ENCODE data around the gene AFP. TPM values are rescaled to one million over a fixed set of nuclear protein-coding genes. Genes with fewer than 3 reads are reported as not detected.

AFP gene
- total RNA-seq, 1 donor from 2014 or later, result not detected

GRCh38 chr4:73452953-73453700 lies 17.1 kb downstream of the AFP start:
- no peak for DNase-seq (ENCODE audit: low spot score)
- intact Hi-C loops (cut with DNase I), result no loop called here

GRCh38 chr4:73453701-73454005 lies 17.6 kb downstream of the AFP start:
- DNase-seq (ENCODE audit: low spot score), result no peak
- intact Hi-C loops (cut with DNase I), result no loop called here

- no peak for DNase-seq (ENCODE audit: low spot score)
- intact Hi-C loops (cut with DNase I), result no loop called here
Observed at GRCh38 chr4:73454920-73455319, 18.9 kb downstream of the AFP start.

GRCh38 chr4:73456177-73457022 lies 20.4 kb downstream of the AFP start:
- DNase-seq (ENCODE audit: low spot score), result no peak
- intact Hi-C loops (cut with DNase I), result no loop called here

GRCh38 chr4:73458184-73459047 lies 22.4 kb downstream of the AFP start:
- intact Hi-C loops (cut with DNase I), result no loop called here
- DNase-seq (ENCODE audit: low spot score), result no peak

- no peak for DNase-seq (ENCODE audit: low spot score)
- intact Hi-C loops (cut with DNase I), result no loop called here
Observed at GRCh38 chr4:73459048-73459421, 23.0 kb downstream of the AFP start.

- intact Hi-C loops (cut with DNase I), result no loop called here
- no peak for DNase-seq (ENCODE audit: low spot score)
Observed at GRCh38 chr4:73460913-73461522, 25.0 kb downstream of the AFP start.

GRCh38 chr4:73468170-73468569 lies 32.1 kb downstream of the AFP start:
- no peak for DNase-seq (ENCODE audit: low spot score)
- intact Hi-C loops (cut with DNase I), result no loop called here

GRCh38 chr4:73470728-73471127 lies 34.7 kb downstream of the AFP start:
- DNase-seq (ENCODE audit: low spot score), result no peak
- intact Hi-C loops (cut with DNase I), result no loop called here

- intact Hi-C loops (cut with DNase I), result no loop called here
- DNase-seq (ENCODE audit: low spot score), result no peak
Observed at GRCh38 chr4:73477176-73477575, 41.2 kb downstream of the AFP start.

- intact Hi-C loops (cut with DNase I), result no loop called here
- DNase-seq (ENCODE audit: low spot score), result no peak
Observed at GRCh38 chr4:73479323-73479722, 43.3 kb downstream of the AFP start.

- no peak for DNase-seq (ENCODE audit: low spot score)
- intact Hi-C loops (cut with DNase I), result no loop called here
Observed at GRCh38 chr4:73481358-73481757, 45.3 kb downstream of the AFP start, which contains the start of gene AFM. TSS of gene AFM (plus strand) at chr4:73481745. CDS start at chr4:73481776, 31 bp downstream.

- no peak for DNase-seq (ENCODE audit: low spot score)
- intact Hi-C loops (cut with DNase I), result no loop called here
Observed at GRCh38 chr4:73485085-73485484, 49.1 kb downstream of the AFP start.

GRCh38 chr4:73485596-73485995 lies 49.6 kb downstream of the AFP start:
- intact Hi-C loops (cut with DNase I), result no loop called here
- DNase-seq (ENCODE audit: low spot score), result no peak

GRCh38 chr4:73486497-73486896 lies 50.5 kb downstream of the AFP start:
- DNase-seq (ENCODE audit: low spot score), result no peak
- intact Hi-C loops (cut with DNase I), result no loop called here

- DNase-seq (ENCODE audit: low spot score), result no peak
- intact Hi-C loops (cut with DNase I), result no loop called here
Observed at GRCh38 chr4:73487233-73487632, 51.2 kb downstream of the AFP start.

GRCh38 chr4:73499996-73500765 lies 64.2 kb downstream of the AFP start:
- no peak for DNase-seq (ENCODE audit: low spot score)
- intact Hi-C loops (cut with DNase I), result no loop called here

- intact Hi-C loops (cut with DNase I), result no loop called here
- no peak for DNase-seq (ENCODE audit: low spot score)
Observed at GRCh38 chr4:73501664-73502265, 65.7 kb downstream of the AFP start.

GRCh38 chr4:73505567-73505966 lies 69.5 kb downstream of the AFP start:
- intact Hi-C loops (cut with DNase I), result no loop called here
- no peak for DNase-seq (ENCODE audit: low spot score)
